Trophoblast cell (in vitro differentiated cells and primary cell): ENCODE measurements around the gene STPG4.

Source experiments
- DNase-seq, 2 donors: peaks; one replicate each; pipeline ENCODE4 v3.0.0-alpha.2; 2016
- H2AFZ ChIP-seq: 2 replicates; pipeline ENCODE4 v1.6.1; 2013; ENCODE audit warnings: low read length, moderate library complexity, mild to moderate bottlenecking; ENCODE audit not compliant: insufficient read depth, poor library complexity
- H2AK5ac ChIP-seq: 2 replicates; pipeline ENCODE4 v1.6.1; 2013; ENCODE audit warnings: mild to moderate bottlenecking, low read length
- H2BK120ac ChIP-seq: 2 replicates; pipeline ENCODE4 v1.6.1; 2013; ENCODE audit warnings: low read length, mild to moderate bottlenecking, moderate library complexity; ENCODE audit not compliant: insufficient read depth, poor library complexity
- H2BK12ac ChIP-seq: 2 replicates; pipeline ENCODE4 v1.6.1; 2013; ENCODE audit warnings: mild to moderate bottlenecking, low read length, moderate library complexity
- H2BK5ac ChIP-seq: 2 replicates; pipeline ENCODE4 v1.6.1; 2013; ENCODE audit warnings: low read length, low read depth, moderate library complexity, mild to moderate bottlenecking; ENCODE audit not compliant: poor library complexity
- H3K14ac ChIP-seq: 2 replicates; pipeline ENCODE4 v1.6.1; 2013; ENCODE audit warnings: mild to moderate bottlenecking, low read length
- H3K18ac ChIP-seq: 2 replicates; pipeline ENCODE4 v1.6.1; 2013; ENCODE audit warnings: mild to moderate bottlenecking, low read length
- H3K23ac ChIP-seq: 2 replicates; pipeline ENCODE4 v1.6.1; 2013; ENCODE audit warnings: low read length
- H3K27ac ChIP-seq: 2 replicates; pipeline ENCODE4 v1.5.1; 2013; ENCODE audit warnings: low read depth, mild to moderate bottlenecking, inconsistent platforms, low read length, moderate library complexity
- H3K27me3 ChIP-seq: 2 replicates; pipeline ENCODE4 v1.6.1; 2013; ENCODE audit warnings: inconsistent platforms, mild to moderate bottlenecking, low read length, moderate library complexity; ENCODE audit not compliant: insufficient read depth
- H3K36me3 ChIP-seq, 2 experiments: 1 replicate in 1 of 2; 2 replicates in 1 of 2; pipeline ENCODE4 v1.6.1; 2013; ENCODE audit warnings: low read length in 2 of 2, mild to moderate bottlenecking in 2 of 2, moderate library complexity in 1 of 2; ENCODE audit not compliant: insufficient read depth in 2 of 2, control insufficient read depth in 1 of 2
- H3K4ac ChIP-seq: 2 replicates; pipeline ENCODE4 v1.6.1; 2013; ENCODE audit warnings: low read depth, mild to moderate bottlenecking, low read length, moderate library complexity
- H3K4me1 ChIP-seq, 2 experiments: 1 replicate in 1 of 2; 2 replicates in 1 of 2; pipeline ENCODE4 v1.6.1; 2013; ENCODE audit warnings: low read length in 2 of 2, mild to moderate bottlenecking in 2 of 2, moderate library complexity in 1 of 2; ENCODE audit not compliant: insufficient read depth in 2 of 2, control insufficient read depth in 1 of 2
- H3K4me2 ChIP-seq: 2 replicates; pipeline ENCODE4 v1.6.1; 2013; ENCODE audit warnings: inconsistent platforms, mild to moderate bottlenecking, low read length, moderate library complexity
- H3K4me3 ChIP-seq: 2 replicates; pipeline ENCODE4 v1.5.1; 2013; ENCODE audit warnings: mild to moderate bottlenecking, low read depth, low read length, inconsistent platforms
- H3K79me1 ChIP-seq: one replicate; pipeline ENCODE4 v1.6.1; 2013; ENCODE audit warnings: low read length
- H3K79me2 ChIP-seq: 2 replicates; pipeline ENCODE4 v1.6.1; 2013; ENCODE audit warnings: low read length, mild to moderate bottlenecking; ENCODE audit not compliant: control insufficient read depth, insufficient read depth, poor library complexity
- H3K9ac ChIP-seq: 2 replicates; pipeline ENCODE4 v1.6.1; 2013; ENCODE audit warnings: mild to moderate bottlenecking, low read length
- H3K9me3 ChIP-seq: 2 replicates; pipeline ENCODE4 v1.6.1; 2013; ENCODE audit warnings: low read depth, mild to moderate bottlenecking, control low read depth, inconsistent platforms, low read length; ENCODE audit not compliant: insufficient read depth
- H4K12ac ChIP-seq: 2 replicates; pipeline ENCODE4 v1.6.1; 2013; ENCODE audit warnings: low read depth, mild to moderate bottlenecking, low read length, moderate library complexity
- H4K8ac ChIP-seq: 2 replicates; pipeline ENCODE4 v1.6.1; 2013; ENCODE audit warnings: low read depth, mild to moderate bottlenecking, low read length, moderate library complexity
- H4K91ac ChIP-seq: one replicate; pipeline ENCODE4 v1.6.1; 2013; ENCODE audit warnings: low read depth, mild to moderate bottlenecking, low read length, moderate library complexity
- WGBS: extraction: QIAGEN DNeasy Blood & Tissue Kit; methylation state at CpG from one replicate; pipeline ENCODE4 v1.1.7; 2013; ENCODE audit warnings: missing lambda C conversion rate; ENCODE audit not compliant: insufficient read length, insufficient coverage; ENCODE audit errors: extremely low coverage; 5-methylcytosine and 5-hydroxymethylcytosine counted together

Gene STPG4

GRCh38 chr2:47073641-47074040, 81.5 kb downstream of the STPG4 start:
- H3K27me3 ChIP-seq: no peaks in the 10 kb centered on the region
- H3K79me1 ChIP-seq: peaks cover 72% of the 10 kb centered on the region
- no peak overlapping the region for H4K8ac ChIP-seq
- no peak overlapping the region for H3K9ac ChIP-seq
- peak overlapping the region; percentile 4 for H3K18ac ChIP-seq
- H3K4me3 ChIP-seq: no peak overlapping the region
- H3K23ac ChIP-seq: no peak overlapping the region
- H3K9me3 ChIP-seq: no peaks in the 10 kb centered on the region
- no CpG with 5 or more reads among the region's 16 CpGs for WGBS
- H3K36me3 ChIP-seq: peaks cover 17 to 33% of the 10 kb centered on the region in 2 experiments
- peak; percentile 48 to 62 for DNase-seq
- H2BK120ac ChIP-seq: no peak overlapping the region
- peak overlapping the region; percentile 1 for H3K14ac ChIP-seq
- peak overlapping the region; percentile 60 for H4K91ac ChIP-seq
- H2AFZ ChIP-seq: no peak overlapping the region
- peak overlapping the region; percentile 34 for H2BK12ac ChIP-seq
- H3K4me1 ChIP-seq: peaks cover 65 to 68% of the 10 kb centered on the region in 2 experiments
- peak overlapping the region; percentile 19 for H2AK5ac ChIP-seq
- no peak overlapping the region for H3K27ac ChIP-seq
- H3K79me2 ChIP-seq: peaks cover 22% of the 10 kb centered on the region
- no peak overlapping the region for H2BK5ac ChIP-seq
- no peak overlapping the region for H3K4ac ChIP-seq
- no peak overlapping the region for H3K4me2 ChIP-seq
- H4K12ac ChIP-seq: no peak overlapping the region

DNA sequence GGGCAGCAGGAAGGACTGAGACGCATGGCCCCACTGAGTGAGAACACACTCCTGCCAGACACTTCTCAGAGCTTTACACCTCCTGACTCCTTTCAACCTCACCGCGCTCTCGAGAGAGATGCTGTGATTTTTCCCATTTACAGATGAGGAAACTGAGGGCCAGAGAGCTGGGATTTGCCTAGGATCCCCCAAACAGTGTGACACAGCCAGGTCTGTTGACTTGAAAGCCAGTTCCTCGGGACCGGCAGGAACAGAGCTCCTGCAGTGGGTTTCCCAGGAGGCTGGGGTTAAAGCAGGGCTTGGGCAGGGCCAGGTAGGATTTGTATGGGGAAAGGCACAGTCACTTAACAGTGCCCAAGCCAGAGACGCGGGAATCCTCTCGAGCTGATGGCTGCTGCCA, 81.9 kb downstream of the STPG4 start:
- peak overlapping the region; percentile 2 for H3K14ac ChIP-seq
- peak overlapping the region; percentile 60 for H4K91ac ChIP-seq

DNA sequence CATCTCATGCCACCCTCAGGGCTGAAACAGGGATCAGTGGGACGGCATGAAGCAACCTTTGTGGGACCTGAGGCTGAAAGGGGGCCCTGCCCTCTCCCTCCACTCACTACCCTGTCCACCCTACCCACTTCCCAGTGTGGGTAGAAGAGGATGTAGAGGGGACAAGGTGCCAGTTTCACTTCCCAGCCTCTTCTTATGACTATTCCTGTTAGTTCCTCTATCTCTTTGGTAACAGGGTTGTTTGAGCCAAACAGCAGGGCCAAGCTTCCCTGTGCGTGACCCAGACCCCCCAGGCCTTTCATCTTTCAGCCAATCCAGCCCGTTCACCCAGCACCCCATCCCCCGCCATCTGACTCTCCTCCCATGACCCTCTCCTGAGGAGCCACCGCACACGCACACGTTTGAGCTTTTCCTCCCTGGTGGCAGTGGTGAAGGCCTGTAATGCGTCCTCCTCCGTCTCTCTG, 82.3 kb downstream of the STPG4 start:
- Histone ChIP-seq H3K14ac (peak overlapping the region; percentile 2), H2AK5ac (peak overlapping the region; percentile 80), H4K91ac (peak overlapping the region; percentile 74), H3K23ac (no peak overlapping the region), H3K36me3 (peaks cover 22 to 38% of the 10 kb centered on the region in 2 experiments), H3K27ac (no peak overlapping the region), H4K12ac (no peak overlapping the region), H3K4me2 (no peak overlapping the region), H2AFZ (no peak overlapping the region), H3K4me1 (peaks cover 66 to 67% of the 10 kb centered on the region in 2 experiments), H3K9me3 (no peaks in the 10 kb centered on the region), H3K4me3 (no peak overlapping the region), H4K8ac (no peak overlapping the region), H2BK120ac (peak overlapping the region; percentile 9), H3K79me2 (peaks cover 20% of the 10 kb centered on the region), H3K79me1 (peaks cover 72% of the 10 kb centered on the region), H3K18ac (peak overlapping the region; percentile 16), H3K9ac (no peak overlapping the region), H2BK5ac (no peak overlapping the region), H3K4ac (no peak overlapping the region), H3K27me3 (no peaks in the 10 kb centered on the region), H2BK12ac (peak overlapping the region; percentile 38)
- no CpG with 5 or more reads among the region's 9 CpGs for WGBS
- peak; percentile 37 to 40 for DNase-seq

More for the DNA sequence above, 81.9 kb downstream of the STPG4 start:
- Histone ChIP-seq H3K9me3 (no peaks in the 10 kb centered on the region), H2AFZ (no peak overlapping the region), H4K8ac (no peak overlapping the region), H3K23ac (no peak overlapping the region), H3K9ac (no peak overlapping the region), H3K27ac (no peak overlapping the region), H3K4ac (no peak overlapping the region), H3K4me1 (peaks cover 66 to 68% of the 10 kb centered on the region in 2 experiments), H3K4me2 (no peak overlapping the region), H2BK12ac (peak overlapping the region; percentile 34), H3K4me3 (no peak overlapping the region), H2AK5ac (peak overlapping the region; percentile 80), H2BK5ac (no peak overlapping the region), H3K27me3 (no peaks in the 10 kb centered on the region), H4K12ac (no peak overlapping the region), H3K18ac (peak overlapping the region; percentile 13), H3K79me1 (peaks cover 71% of the 10 kb centered on the region), H3K36me3 (peaks cover 18 to 33% of the 10 kb centered on the region in 2 experiments), H2BK120ac (peak overlapping the region; percentile 9), H3K79me2 (peaks cover 22% of the 10 kb centered on the region)
- no CpG with 5 or more reads among the region's 9 CpGs for WGBS
- DNase-seq: no peak

DNA sequence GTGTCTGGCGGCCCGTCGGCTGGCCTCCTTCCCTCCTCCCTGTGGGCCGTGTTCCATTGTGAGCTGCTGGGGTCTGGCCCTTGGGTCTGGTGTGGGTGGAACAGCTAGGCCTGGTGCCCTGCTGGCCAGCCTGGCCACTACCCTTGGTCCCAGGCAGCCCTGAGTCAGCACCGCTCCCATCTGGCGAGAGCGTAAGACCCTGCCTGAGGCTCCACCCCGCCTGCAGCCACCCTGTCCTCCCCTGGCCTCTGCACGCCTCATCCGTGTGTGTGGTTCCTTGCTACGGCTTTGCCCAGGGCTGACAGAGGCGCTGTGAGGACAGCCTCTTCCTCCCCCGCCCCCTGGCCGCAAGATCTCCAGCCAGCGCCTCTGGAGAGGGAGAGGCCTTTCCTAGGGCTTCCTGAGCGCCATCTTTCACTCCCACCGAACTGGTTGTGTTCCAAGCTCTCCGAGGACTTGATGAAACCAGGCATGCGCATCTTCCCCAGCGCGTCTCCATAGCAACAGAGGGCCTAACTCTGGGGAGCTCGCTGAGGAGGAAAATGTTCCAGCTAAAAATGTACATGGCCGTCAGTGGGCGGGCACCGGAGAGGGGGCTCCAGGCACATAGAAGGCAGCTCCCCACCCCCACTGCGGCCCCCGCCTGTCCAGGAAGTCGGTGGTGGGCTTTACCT, 83.0 kb downstream of the STPG4 start:
- Histone ChIP-seq H3K4me3 (no peak overlapping the region), H2AK5ac (peak overlapping the region; percentile 80), H2AFZ (peak overlapping the region; percentile 21), H2BK12ac (peak overlapping the region; percentile 75), H3K18ac (peak overlapping the region; percentile 79), H3K36me3 (peaks cover 22 to 39% of the 10 kb centered on the region in 2 experiments), H3K79me1 (peaks cover 67% of the 10 kb centered on the region), H4K12ac (no peak overlapping the region), H3K79me2 (peaks cover 17% of the 10 kb centered on the region), H4K91ac (peak overlapping the region; percentile 74), H3K4me2 (no peak overlapping the region), H4K8ac (peak overlapping the region; percentile 54), H3K9me3 (no peaks in the 10 kb centered on the region), H3K14ac (peak overlapping the region; percentile 73), H3K27me3 (no peaks in the 10 kb centered on the region), H2BK120ac (peak overlapping the region; percentile 73), H3K9ac (no peak overlapping the region), H3K4me1 (peaks cover 60 to 62% of the 10 kb centered on the region in 2 experiments), H3K23ac (no peak overlapping the region), H2BK5ac (no peak overlapping the region), H3K4ac (peak overlapping the region; percentile 36), H3K27ac (no peak overlapping the region)
- peak; percentile 57 to 79 for DNase-seq
- WGBS: no CpG with 5 or more reads among the region's 28 CpGs
